ENCODE results near the gene TUBGCP5.
A peak's percentile ranks its signal among the peaks of the same experiment; 100 is the strongest.
"Not testable (repeated sequence)": the region's sequence is repeated elsewhere in the genome, so short reads cannot be mapped to it uniquely, and the experiment has no call there.

Gene TUBGCP5

DNA sequence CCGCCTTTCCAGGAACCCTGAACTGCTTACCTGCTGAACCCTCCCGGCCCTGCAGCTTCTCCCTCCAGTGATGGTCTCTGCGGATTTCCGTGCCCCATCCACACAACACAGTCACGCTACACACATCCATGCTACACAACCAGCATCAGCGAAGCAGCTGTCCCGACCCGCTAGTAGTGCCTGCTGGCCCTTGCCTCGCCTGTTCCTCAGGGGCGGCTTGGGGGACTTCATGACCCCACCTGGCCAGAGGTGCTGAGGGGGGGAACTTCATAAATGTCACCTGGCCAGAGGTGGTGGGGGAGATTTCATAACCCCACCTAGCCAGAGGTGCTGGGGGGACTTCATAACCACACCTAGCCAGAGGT is 530 bp upstream of the TUBGCP5 start:
- no peak for DNase-seq

DNA sequence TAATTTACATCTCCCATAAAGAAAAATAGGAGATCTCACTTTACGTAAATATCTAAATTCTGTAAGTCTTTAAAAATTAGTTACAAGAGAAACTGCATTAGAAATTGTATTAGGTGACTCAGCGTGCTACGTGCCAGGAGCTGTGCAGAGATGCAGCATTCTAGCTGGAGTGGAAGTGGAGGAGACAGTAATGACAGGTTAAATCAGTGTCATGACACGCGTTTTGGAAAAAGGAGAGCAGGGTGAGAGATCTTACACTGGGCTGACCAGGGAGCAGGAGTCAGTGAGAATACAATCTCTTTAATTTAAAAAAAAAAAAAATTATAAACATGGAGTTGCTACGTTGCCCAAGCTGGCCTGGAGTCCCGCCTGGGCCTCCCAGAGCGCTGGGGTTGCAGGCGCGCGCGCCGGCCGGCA is 635 bp downstream of the TUBGCP5 start:
- no peak for DNase-seq

DNA sequence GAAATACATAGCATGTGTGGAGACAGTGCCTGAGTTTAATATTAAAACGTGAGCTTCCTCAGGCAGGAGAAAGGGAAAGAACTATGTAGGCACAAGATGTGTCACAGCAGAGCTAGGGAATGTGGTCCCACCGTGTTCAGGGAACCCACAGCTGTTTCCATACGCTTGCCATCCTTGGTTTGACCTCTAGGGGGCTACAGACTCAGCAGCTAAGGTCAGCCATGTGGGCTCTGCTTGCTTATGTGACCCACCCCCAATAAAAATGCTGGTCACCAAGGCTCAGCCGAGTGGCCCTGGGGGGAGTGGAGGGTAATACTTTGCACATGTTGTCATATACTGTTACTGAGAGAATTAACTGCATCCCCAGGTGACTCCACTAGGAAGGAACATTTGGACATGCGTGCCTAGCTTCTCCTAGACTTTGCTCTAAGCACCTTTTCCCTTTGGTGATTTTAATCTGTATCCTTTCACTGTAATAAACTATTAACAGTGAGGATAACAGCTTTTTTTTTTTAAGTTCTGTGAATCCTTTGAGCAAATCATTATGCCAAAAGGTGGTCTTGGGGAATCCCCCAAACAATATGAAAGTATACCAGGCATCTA is 3.3 kb downstream of the TUBGCP5 start:
- DNase-seq = peak; percentile 54

DNA sequence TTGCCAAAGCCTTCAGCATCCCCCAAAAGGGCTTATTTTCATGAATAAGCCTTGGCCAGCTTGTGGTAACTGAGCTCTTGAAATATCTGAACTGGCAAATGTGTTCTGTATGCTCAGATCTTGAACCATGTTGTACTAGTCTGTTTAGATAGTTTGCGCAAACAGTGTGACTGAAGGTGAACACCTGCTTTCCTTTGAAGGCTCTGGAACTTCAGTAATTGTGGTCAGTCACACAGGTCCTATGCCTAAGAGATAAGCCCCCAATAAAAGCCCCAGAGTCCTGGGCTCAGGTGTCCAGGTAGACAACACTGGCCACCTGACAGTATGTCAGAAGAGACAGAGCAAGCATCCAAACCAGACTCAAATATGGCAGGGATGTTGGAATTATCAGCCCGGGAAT is 5.4 kb downstream of the TUBGCP5 start:
- DNase-seq = no peak

DNA sequence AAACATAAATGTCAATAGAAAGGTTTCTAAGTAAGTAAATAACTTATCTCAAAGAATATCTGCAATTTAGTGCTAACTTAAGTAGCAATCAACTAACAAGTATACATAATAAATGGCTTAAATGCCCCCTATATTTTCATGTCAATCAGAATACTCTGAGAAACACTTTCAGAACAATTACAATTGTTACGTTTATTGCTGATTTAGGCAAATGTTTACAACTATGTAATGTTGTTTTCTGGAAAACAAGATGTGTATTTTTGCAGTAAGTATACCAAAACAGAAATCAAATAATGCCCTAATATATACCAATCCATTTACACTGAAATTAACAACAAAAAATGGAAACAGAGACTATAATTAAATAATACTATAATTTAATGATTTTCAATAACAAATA is 13.2 kb downstream of the TUBGCP5 start:
- DNase-seq = no peak

DNA sequence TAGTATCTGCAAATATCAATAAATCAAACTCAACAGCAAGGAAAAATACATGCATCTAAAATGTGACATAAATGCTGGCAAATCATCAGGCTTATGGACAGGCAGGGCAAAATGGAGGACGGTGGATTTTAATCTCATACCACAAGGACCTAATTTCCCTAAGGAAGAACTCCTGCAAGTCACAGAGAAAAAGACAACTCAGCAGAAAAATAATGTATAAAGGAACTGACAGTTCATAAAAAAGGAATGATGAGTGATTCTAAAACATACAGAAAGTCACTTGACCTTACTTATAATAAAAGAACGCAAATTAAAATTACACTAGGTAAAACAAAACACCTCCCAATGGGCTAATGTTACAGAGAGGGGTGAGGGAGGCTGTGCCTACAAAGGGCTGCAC is 17.2 kb downstream of the TUBGCP5 start:
- no peak for DNase-seq

DNA sequence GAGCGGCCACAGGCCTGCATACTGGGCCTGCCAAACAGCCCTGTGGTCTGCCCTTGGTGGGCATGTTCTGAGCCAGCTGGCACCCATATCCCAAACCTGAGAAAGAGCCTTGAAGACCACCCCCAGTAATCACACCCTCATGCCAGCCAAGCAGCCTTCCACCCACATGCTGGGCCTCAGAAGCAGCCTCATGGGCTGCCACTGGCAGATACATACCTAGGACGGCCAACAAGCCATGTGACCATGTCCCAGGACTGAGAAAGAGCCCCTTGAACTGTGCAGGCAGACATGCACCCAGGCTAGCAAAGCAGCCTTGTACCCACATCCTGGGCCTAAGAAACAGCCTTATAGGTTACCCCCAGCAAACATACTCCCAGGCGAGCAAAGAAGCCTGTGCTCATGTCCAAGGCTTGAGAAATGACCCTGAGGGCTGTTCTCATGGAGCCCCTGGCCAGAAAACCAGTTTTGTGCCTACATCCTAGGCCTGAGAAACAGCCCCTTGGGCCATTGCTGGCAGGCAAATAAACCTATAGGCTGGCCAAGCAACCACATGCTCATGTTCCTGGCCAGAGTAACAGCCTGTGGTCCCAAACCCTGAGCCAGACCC is 24.9 kb downstream of the TUBGCP5 start:
- DNase-seq = no peak

DNA sequence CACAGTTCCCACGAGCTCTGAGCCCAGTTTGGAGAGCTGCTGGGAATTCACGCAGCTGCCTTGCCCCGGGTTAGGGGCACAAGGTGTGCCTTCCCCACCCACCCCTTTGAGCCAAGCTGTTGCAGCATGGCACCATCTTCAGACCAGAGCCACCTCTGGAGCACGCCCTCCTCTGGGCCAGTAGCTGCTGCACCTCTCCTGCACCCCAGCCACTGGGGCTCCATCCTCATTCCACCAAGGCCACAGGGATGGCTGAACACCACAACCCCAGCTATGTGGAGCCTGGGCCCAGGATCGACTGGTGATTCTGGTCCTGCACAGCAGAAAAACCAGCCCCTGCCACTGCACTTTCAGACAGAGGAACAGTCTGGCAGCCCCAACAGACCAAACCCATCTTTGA is 25.7 kb downstream of the TUBGCP5 start:
- no peak for DNase-seq

DNA sequence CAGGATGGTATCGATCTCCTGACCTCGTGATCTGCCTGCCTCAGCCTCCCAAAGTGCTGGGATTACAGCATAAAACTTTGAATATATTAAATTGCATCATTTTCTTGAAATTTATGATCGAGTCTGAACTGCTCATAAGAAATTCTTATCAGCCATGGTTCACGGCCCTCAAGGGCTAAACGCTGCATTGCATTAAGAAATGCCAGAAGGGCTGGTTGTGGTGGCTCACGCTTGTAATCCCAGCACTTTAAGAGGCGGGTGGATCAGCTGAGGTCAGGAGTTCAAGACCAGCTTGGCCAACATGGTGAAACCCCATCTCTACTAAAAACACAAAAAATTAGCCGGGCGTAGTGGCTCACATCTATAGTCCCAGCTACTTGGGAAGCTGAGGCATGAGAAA is 26.8 kb downstream of the TUBGCP5 start:
- not testable (repeated sequence) for DNase-seq

DNA sequence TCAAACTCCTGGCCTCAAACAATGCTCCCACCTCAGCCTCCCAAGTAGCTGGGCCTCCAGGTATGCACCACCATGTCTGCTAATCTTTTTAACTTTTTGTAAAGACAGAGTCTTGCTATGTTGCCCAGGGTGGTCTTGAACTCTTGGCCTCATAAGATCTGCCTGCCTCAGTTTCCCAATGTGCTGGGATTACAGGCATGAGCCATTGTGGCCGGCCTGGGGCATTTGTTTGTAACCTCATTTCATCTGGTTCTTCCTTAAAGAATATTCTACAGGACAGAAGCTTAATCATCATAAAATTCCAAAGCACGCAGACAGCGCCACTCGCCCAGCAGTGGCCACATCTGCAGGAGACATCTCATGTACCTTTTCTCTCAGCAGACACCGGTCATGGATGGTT is 35.6 kb downstream of the TUBGCP5 start:
- DNase-seq = no peak

DNA sequence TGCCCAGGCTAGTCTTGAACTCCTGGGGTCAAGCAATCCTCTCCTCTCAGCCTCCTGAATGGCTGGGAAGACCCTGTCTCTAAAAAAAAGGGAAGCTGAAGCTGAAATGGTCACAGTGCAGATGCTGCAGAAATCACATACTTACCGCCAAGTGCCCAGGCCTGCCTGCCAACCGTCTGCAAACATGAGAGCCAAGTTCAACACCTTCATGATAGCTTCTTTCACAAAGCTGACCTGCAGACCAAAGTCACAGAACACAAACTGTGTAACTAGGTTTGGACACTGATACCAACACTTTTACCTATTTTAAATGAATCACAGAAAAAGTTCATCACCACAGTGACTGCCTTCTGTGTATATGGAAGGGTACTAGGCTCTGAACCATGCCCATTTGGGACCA is 36.4 kb downstream of the TUBGCP5 start:
- no peak for DNase-seq

DNA sequence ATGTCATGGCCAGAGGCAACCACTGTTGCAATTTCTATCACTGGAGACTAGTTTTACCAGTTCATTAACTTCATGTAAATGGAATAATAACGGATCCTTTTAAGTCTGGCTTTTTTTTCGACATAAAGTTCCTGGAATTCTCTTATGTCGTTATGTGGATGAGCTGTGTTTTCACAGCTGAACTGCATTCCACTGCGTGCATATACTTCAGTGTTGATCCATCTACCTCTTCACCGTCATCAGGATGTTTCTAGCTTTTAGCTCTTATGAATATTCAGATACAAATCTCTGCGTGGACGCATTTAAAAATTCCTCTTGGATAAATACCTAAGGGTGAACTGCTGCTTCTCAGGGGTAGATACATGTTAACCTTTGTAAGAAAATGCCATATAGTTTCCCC is 43.6 kb downstream of the TUBGCP5 start:
- DNase-seq = no peak

DNA sequence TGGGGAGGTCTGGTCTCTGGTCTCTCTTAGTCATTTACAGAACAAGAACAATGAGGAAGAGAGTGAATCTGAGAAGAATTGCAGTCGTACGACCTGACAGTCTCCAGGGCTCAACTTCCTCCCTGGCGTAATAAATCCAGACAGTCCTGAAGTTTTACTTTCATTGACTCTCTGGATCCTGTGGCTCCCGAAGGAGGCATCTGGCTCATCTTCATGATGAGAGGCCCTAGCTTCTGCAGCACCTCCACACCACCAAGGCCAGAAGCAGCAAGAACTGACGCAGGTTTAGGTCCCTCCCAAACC is 47.4 kb downstream of the TUBGCP5 start:
- no peak for DNase-seq

DNA sequence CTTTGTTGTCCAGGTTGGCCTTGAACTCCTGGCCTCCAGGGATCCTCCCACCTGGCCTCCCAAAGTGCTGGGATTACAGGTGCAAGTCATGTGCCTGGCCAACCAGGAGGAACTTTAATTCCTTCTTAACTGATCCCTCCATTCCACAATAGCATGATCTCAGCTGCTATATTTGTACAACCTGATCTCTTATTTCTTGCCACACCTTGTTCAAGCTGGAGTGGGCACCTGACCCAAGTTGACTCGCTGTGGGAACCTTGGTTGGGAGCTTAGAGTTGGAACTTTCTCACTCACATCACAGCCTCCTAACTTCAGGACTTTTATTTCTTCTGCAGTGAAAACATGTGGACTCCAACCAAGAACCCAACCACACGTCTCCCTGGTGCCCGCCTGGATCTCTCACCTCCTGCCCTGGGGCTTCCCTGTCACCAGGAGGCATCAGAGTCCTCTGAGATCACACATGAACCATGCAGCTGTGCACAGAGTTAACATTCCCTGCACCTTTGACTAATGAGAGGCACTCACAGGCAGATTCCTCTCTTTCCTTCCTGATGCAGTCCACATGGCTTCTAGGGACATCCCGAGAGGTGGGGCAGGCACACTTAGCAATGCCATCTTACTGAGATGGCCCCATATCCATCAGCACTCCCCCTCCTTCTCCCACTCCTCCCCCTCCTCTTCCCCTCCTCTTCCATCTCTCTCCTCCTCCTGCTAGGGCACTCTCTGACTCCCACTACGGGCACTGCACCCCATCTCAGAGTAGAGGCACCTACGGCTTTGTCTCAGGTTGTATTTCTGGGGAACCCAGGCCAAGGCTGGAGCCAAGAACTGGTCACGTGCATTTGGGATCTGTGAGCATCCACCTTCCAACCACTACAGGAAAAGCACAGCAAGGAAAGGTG is 49.5 kb downstream of the TUBGCP5 start:
- no peak for DNase-seq

DNA sequence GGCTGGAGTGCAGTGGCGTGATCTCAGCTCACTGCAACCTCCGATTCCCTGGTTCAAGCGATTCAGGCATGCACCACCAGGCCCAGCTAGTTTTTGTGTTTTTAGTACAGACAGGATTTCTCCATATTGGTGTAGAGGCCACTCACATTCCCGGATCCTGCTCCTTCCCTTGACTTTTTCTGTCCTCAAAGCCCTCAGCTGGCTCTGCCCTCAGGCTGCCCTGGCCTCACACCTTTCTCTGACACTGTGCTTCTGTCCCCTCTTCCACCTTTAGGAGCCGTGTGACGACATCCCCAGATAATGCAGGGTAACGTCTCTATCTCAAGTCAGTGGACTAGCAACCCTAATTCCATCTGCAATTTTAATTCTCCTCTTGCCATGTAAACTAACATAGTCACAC is 50.6 kb downstream of the TUBGCP5 start:
- no peak for DNase-seq

DNA sequence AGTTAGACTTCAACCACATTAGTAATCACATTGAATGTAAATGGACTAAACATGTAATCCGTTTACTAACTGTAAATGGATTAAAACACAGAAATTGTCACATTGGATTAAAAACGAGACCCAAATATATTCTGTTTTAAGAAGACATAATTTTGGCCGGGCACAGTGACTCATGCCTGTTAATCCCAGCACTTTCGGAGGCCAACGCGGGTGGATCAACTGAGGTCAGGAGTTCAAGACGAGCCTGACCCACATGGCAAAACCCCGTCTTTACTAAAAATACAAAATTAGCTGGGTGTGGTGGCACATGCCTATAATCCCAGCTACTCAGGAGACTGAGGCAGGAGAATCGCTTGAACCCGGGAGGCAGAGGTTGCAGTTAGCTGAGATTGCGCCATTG is 57.4 kb downstream of the TUBGCP5 start:
- not testable (repeated sequence) for DNase-seq

DNA sequence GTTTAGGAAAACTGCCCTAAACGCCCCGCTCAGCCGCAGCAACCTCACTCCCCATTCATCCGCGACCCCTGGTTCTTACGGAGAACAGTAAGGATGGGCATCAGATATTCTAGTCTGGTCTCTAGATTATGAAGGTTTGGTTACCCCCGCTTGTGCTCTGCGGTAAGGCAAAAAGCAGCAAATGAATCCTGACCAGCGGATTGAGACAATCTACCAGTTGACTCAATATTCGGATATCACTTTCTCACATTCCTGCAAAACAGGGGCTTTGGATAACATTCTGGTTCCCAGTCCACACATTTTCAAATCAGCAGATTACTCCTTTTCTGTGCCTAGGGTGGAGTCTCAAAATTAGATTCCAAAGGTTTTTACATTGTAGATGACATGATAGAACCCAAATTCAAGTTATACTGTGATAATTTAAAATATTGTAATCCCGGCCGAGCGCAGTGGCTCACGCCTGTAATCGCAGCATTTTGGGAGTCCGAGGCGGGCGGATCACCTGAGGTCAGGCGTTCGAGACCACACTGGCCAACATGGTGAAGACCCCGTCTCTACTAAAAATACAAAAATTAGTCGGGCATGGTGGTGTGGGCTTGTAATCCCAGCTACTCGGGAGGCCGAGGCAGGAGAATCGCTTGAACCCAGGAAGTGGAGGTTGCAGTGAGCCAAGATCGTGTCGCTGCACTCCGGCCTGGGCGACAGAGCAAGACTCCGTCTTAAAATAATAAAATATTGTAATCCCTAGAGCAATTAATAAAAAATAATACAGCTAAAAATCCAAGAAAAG is 58.1 kb downstream of the TUBGCP5 start:
- no peak for DNase-seq

DNA sequence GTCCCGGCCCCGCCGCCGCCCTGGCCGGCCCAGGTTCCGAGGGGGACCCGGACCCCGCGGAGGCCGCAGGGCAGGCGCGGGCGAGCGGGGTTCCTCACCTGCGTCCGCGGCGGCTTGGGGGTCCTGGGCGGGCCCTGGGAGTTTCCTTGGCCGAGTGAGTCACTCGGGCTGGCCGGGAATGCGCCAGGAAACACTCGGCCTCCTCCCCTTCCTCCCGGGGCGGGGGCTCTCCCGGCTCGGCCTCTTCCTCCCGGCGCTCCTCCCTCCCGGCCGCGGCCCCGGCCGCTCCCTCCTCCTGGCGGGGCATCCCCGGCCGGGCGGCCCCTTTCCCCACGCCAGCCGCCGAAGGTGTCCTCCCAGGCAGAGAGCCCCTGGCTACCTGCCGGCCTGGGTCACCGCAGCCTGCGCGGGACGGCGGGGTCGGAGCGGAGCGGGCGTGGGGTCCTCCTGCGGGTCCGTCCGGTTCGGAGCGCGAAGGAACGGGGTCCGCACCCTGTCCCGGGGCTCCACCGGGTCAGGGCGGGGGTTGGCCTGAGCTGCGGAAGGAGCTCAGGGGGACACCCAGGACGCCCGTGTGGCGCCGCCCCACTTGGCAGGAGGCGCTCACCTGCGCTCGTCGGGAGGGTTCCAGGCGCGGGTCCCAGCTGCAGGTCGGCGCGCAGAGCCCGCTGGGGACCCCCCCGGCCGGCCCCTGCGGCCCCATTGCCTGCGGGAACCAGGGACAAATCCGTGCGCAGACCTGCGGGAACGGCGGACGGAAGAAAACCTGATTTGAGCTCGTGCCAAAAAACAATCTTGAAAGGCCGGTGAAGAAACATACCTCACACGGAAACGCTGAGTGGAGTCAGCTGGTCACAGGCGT is 58.9 kb downstream of the TUBGCP5 start, which contains the start of gene CYFIP1:
CYFIP1 (minus strand) TSS at position 180 of the 862 bp plus-strand sequence. CDS start 33,083 bp downstream, outside the sequence.
- DNase-seq = peak; percentile 94

DNA sequence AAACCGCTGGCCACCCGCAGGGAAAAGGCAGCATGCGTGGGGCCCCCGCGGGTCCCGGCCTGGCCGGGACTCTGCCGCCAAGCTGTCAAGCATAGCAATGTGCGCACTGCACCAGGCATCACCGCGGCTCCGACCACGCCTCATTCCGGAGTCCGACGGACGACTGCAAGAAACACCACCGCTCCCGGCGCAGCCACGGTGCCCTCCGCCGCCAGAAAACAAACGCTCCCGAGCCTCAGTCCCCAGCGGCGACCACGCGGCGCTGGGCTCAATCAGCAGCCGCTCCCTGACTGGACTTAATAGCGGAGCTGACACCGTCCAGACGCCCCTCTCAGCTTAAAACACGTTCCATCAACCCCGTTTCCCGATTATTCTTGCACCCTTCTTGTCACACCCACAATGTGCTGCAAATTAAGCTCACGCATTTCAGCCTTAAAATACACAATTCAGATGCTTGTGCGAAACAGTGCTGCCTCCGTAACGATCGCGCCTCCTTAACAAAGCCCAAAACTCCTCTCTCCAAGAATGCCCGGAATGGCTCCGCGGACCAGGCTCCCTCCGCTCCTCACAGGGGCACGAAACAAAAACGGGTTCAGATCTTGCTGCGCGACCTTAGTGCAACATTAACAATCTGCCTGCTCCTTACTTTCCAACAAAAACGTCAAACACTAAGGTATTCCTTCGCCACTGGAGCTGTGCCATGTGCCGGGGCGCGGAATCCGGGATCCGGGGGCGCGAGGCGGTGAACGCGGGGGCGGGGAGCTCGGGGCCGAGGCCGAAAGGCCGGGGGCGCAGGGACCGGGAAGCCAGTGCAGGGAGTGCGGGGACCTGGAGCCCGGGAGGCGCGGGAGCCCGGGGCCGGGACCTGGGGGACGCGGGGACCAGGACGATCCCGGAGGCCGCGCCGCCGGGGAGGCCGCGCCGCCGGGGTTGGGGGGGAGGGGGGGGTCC is 59.9 kb downstream of the TUBGCP5 start:
- DNase-seq = peak; percentile 59

DNA sequence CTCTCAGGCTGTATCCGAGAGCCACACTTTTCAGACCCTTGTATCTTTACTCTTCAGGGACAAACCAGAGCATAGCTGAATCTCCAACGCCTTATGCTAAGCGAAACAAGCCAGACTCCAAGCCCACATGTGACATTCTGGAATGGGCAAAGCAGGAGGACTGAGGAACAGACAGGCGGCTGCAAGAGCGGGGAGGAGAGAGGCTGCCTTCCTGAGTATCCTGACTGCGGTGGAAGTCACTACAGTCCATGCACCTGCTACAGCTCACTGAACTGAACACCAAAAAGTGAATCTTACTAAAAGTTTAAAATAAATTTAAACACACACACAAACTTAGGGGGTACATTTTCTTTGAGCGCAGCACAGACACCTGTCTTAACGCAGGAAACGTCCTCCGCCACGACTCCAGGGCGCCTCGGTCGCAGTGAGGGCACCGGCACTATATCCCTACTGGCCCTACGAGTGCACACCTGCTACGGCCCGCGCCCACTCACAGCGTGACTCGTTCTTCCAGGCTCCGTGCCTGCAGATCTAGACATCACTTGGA is 60.6 kb downstream of the TUBGCP5 start:
- DNase-seq = no peak

DNA sequence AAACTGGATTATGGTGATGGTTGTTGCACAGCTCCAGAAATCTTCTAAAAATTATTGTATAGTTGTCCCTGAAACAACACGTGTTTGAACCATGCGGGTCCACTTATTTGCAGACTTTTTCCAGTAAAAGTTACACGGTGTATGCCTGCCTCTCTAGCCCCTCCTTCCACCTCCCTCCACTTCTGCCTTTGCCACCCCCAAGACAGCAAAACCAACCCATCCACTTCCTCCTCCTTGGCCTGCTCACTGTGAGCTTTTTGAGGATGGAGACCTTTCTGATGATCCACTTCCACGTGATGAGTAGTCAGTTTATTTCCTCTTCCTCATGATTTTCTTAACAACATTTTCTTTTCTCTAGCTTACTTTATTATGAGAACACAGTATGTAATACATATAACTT is 64.6 kb downstream of the TUBGCP5 start:
- no peak for DNase-seq
